Fibroblast of pulmonary artery (primary cell): Measurements from ENCODE around the gene OTUD3.
"Not testable (repeated sequence)": the region's sequence is repeated elsewhere in the genome, so short reads cannot be mapped to it uniquely, and the experiment has no call there.

Experiments used
- DNase-seq: peaks from one replicate; pipeline ENCODE4 v3.0.0-alpha.2; 2010; ENCODE audit warnings: low read depth
- H3K4me3 ChIP-seq: replicated peaks from 2 replicates; pipeline ENCODE4 v1.5.1; 2011; ENCODE audit warnings: low read depth, mild to moderate bottlenecking, control low read depth, low read length, moderate library complexity
- CTCF ChIP-seq: IDR thresholded peaks from 2 replicates; pipeline ENCODE4 v1.5.1; 2011; ENCODE audit warnings: mild to moderate bottlenecking, control low read depth, low read length, inconsistent platforms; ENCODE audit errors: missing control alignments

Gene OTUD3

GRCh38 chr1:19869929-19870328 is 12.3 kb upstream of the OTUD3 start:
- H3K4me3 ChIP-seq, result no peak overlapping the region
- DNase-seq, result peak; percentile 62
- TF ChIP-seq CTCF, result no peak

- no peak for DNase-seq
- TF ChIP-seq CTCF, result no peak
- H3K4me3 ChIP-seq, result no peak overlapping the region
Observed at GRCh38 chr1:19872190-19872589, 10.0 kb upstream of the OTUD3 start.

- H3K4me3 ChIP-seq, result no peak overlapping the region
- no peak for TF ChIP-seq CTCF
Observed at GRCh38 chr1:19877181-19877750, 4.9 kb upstream of the OTUD3 start.

GRCh38 chr1:19877821-19878636 is 4.2 kb upstream of the OTUD3 start:
- H3K4me3 ChIP-seq, result no peak overlapping the region
- DNase-seq, result no peak
- TF ChIP-seq CTCF, result no peak

More at GRCh38 chr1:19877181-19877750, 4.9 kb upstream of the OTUD3 start:
- no peak for DNase-seq

GRCh38 chr1:19878637-19878985 is 3.6 kb upstream of the OTUD3 start:
- TF ChIP-seq CTCF, result no peak
- H3K4me3 ChIP-seq, result no peak overlapping the region
- no peak for DNase-seq

GRCh38 chr1:19879227-19879626 is 3.0 kb upstream of the OTUD3 start:
- DNase-seq, result no peak
- no peak for TF ChIP-seq CTCF
- no peak overlapping the region for H3K4me3 ChIP-seq

- DNase-seq, result no peak
- no peak for TF ChIP-seq CTCF
- no peak overlapping the region for H3K4me3 ChIP-seq
Observed at GRCh38 chr1:19879661-19880060, 2.5 kb upstream of the OTUD3 start.

GRCh38 chr1:19880841-19881240 is 1.4 kb upstream of the OTUD3 start:
- not testable (repeated sequence) for DNase-seq, H3K4me3 ChIP-seq
